ENCODE measurements around the gene CRYBG2.

The CRYBG2 gene

GRCh38 chr1:26287033-26287711, 66.8 kb downstream of the CRYBG2 start:
- no peak overlapping the region for H3K27ac ChIP-seq (ENCODE audit: poor library complexity, severe bottlenecking)
- DNase-seq (ENCODE audit: low spot score), result no peak

GRCh38 chr1:26286064-26286416, 67.9 kb downstream of the CRYBG2 start:
- Histone ChIP-seq H3K27me3 (ENCODE audit: insufficient read depth, poor library complexity, severe bottlenecking) (no peaks in the 10 kb centered on the region), H3K27ac (ENCODE audit: poor library complexity, severe bottlenecking) (no peak overlapping the region), H3K36me3 (ENCODE audit: low read depth) (peaks cover 8% of the 10 kb centered on the region), H3K4me3 (ENCODE audit: severe bottlenecking) (no peak overlapping the region), H3K9me3 (ENCODE audit: severe bottlenecking) (no peaks in the 10 kb centered on the region), H3K4me1 (ENCODE audit: insufficient read depth, poor library complexity, severe bottlenecking) (peaks cover 11% of the 10 kb centered on the region)
- no peak for TF ChIP-seq CTCF (IDR thresholded peaks at IDR 0.05; ENCODE audit: poor library complexity, severe bottlenecking)
- ATAC-seq (ENCODE audit: low read depth) (no peak), DNase-seq (ENCODE audit: low spot score) (no peak)

More at GRCh38 chr1:26287033-26287711, 66.8 kb downstream of the CRYBG2 start:
- no peaks in the 10 kb centered on the region for H3K36me3 ChIP-seq (ENCODE audit: low read depth)
- peaks cover 11% of the 10 kb centered on the region for H3K4me1 ChIP-seq (ENCODE audit: insufficient read depth, poor library complexity, severe bottlenecking)
- TF ChIP-seq CTCF (IDR thresholded peaks at IDR 0.05; ENCODE audit: poor library complexity, severe bottlenecking), result no peak
- no peak for ATAC-seq (ENCODE audit: low read depth)
- no peak overlapping the region for H3K4me3 ChIP-seq (ENCODE audit: severe bottlenecking)
- no peaks in the 10 kb centered on the region for H3K27me3 ChIP-seq (ENCODE audit: insufficient read depth, poor library complexity, severe bottlenecking)
- no peaks in the 10 kb centered on the region for H3K9me3 ChIP-seq (ENCODE audit: severe bottlenecking)

- H3K9me3 ChIP-seq (ENCODE audit: severe bottlenecking), result no peaks in the 10 kb centered on the region
- peaks cover 11% of the 10 kb centered on the region for H3K4me1 ChIP-seq (ENCODE audit: insufficient read depth, poor library complexity, severe bottlenecking)
- peak overlapping the region; percentile 14 for H3K27ac ChIP-seq (ENCODE audit: poor library complexity, severe bottlenecking)
- peak; percentile 49 for TF ChIP-seq CTCF (IDR thresholded peaks at IDR 0.05; ENCODE audit: poor library complexity, severe bottlenecking)
- DNase-seq (ENCODE audit: low spot score) (peak; percentile 49), ATAC-seq (ENCODE audit: low read depth) (no peak)
- no peaks in the 10 kb centered on the region for H3K27me3 ChIP-seq (ENCODE audit: insufficient read depth, poor library complexity, severe bottlenecking)
- H3K36me3 ChIP-seq (ENCODE audit: low read depth), result peaks cover 10% of the 10 kb centered on the region
- H3K4me3 ChIP-seq (ENCODE audit: severe bottlenecking), result no peak overlapping the region
Observed at GRCh38 chr1:26285366-26286063, 68.4 kb downstream of the CRYBG2 start.

- no peak overlapping the region for H3K4me3 ChIP-seq (ENCODE audit: severe bottlenecking)
Observed at GRCh38 chr1:26284597-26285347, 69.2 kb downstream of the CRYBG2 start.

More at GRCh38 chr1:26284597-26285347, 69.2 kb downstream of the CRYBG2 start:
- Histone ChIP-seq H3K36me3 (ENCODE audit: low read depth) (peaks cover 10% of the 10 kb centered on the region), H3K4me1 (ENCODE audit: insufficient read depth, poor library complexity, severe bottlenecking) (peaks cover 11% of the 10 kb centered on the region), H3K27me3 (ENCODE audit: insufficient read depth, poor library complexity, severe bottlenecking) (no peaks in the 10 kb centered on the region), H3K9me3 (ENCODE audit: severe bottlenecking) (no peaks in the 10 kb centered on the region), H3K27ac (ENCODE audit: poor library complexity, severe bottlenecking) (peak overlapping the region; percentile 14)
- DNase-seq (ENCODE audit: low spot score), result peak; percentile 92
- peak; percentile 49 for ATAC-seq (ENCODE audit: low read depth)
- peak; percentile 68 for TF ChIP-seq CTCF (IDR thresholded peaks at IDR 0.05; ENCODE audit: poor library complexity, severe bottlenecking)

Measured in RWPE2 (cell line).